PC-3 (cell line): ENCODE results near the gene MDGA2. TPM values are rescaled to one million over a fixed set of nuclear protein-coding genes. Genes with fewer than 3 reads are reported as not detected.
"Not testable (repeated sequence)": the region's sequence is repeated elsewhere in the genome, so short reads cannot be mapped to it uniquely, and the experiment has no call there.

Source experiments
- ATAC-seq: fragments of 200-7000 bp; cut with Tn5 transposase; 2 replicates; pipeline ENCODE4 v1.9.1; 2020; ENCODE audit warnings: mild to moderate bottlenecking, moderate library complexity
- BruUV-seq: library from RNA; stranded (reverse); fragments of 400-500 nt; replicated peaks from 2 replicates; lab custom pipeline; 2021; lab: Mats Ljungman, UMichigan
- CTCF ChIA-PET: fragments of 300-600 bp; sonication (Branson Sonifier 250); formaldehyde crosslinking; loops from one replicate; lab custom pipeline; 2022; ENCODE audit warnings: antibody characterized with exemption; lab: Charles Lee
- POLR2A ChIA-PET: fragments of 300-600 bp; sonication (Branson Sonifier 250); formaldehyde crosslinking; loops from one replicate; lab custom pipeline; 2022; ENCODE audit warnings: antibody characterized with exemption; ENCODE audit not compliant: unreplicated experiment; lab: Charles Lee
- DNase-seq: peaks from one replicate; pipeline ENCODE4 v3.0.0-alpha.2; 2015
- H2AFZ ChIP-seq: fragments of 300-600 bp; sonication (generic); 2 replicates; pipeline ENCODE4 v1.6.0; 2016; ENCODE audit warnings: antibody characterized with exemption, low read length
- H3F3A ChIP-seq: fragments of 300-600 bp; sonication (generic); one replicate; pipeline ENCODE4 v1.6.0; 2017; ENCODE audit warnings: antibody characterized with exemption, low read length, control low read depth, mild to moderate bottlenecking; ENCODE audit not compliant: unreplicated experiment
- H3K27ac ChIP-seq: fragments of 300-600 bp; sonication (generic); 2 replicates; pipeline ENCODE4 v1.5.1; 2016; ENCODE audit warnings: mild to moderate bottlenecking, low read length
- H3K27me3 ChIP-seq: fragments of 300-600 bp; sonication (generic); 2 replicates; pipeline ENCODE4 v1.6.1; 2016; ENCODE audit warnings: low read length, mixed read lengths
- H3K36me3 ChIP-seq: fragments of 300-600 bp; sonication (generic); 2 replicates; pipeline ENCODE4 v1.6.1; 2016; ENCODE audit warnings: low read depth, mixed run types, low read length, mixed read lengths
- H3K4me1 ChIP-seq: fragments of 300-600 bp; sonication (generic); 2 replicates; pipeline ENCODE4 v1.5.1; 2016; ENCODE audit warnings: low read length; ENCODE audit not compliant: insufficient read depth
- H3K4me2 ChIP-seq: fragments of 300-600 bp; sonication (generic); 2 replicates; pipeline ENCODE4 v1.6.0; 2016; ENCODE audit warnings: low read length
- H3K4me3 ChIP-seq: fragments of 300-600 bp; sonication (generic); 2 replicates; pipeline ENCODE4 v1.5.1; 2016; ENCODE audit warnings: mild to moderate bottlenecking, low read length, mixed read lengths
- H3K79me2 ChIP-seq: fragments of 300-600 bp; sonication (generic); 2 replicates; pipeline ENCODE4 v1.6.1; 2017; ENCODE audit warnings: low read length, mixed read lengths
- H3K9ac ChIP-seq: fragments of 300-600 bp; sonication (generic); 2 replicates; pipeline ENCODE4 v1.6.0; 2016; ENCODE audit warnings: mild to moderate bottlenecking, low read length
- H3K9me2 ChIP-seq: fragments of 300-600 bp; sonication (generic); replicated peaks from 2 replicates; pipeline ENCODE4 v1.6.1; 2016; ENCODE audit warnings: mixed run types, low read length, mixed read lengths
- H3K9me3 ChIP-seq: fragments of 300-600 bp; sonication (generic); 2 replicates; pipeline ENCODE4 v1.6.1; 2016; ENCODE audit warnings: low read length, mixed read lengths
- H4K20me1 ChIP-seq: fragments of 300-600 bp; sonication (generic); 2 replicates; pipeline ENCODE4 v1.6.1; 2016; ENCODE audit warnings: low read length, mixed read lengths
- CTCF ChIP-seq: fragments of 300-600 bp; sonication (generic); conservative IDR thresholded peaks from 2 replicates; pipeline ENCODE4 v1.5.1; 2017; ENCODE audit warnings: antibody characterized with exemption, low read depth, mild to moderate bottlenecking, low read length
- EZH2 ChIP-seq: fragments of 300-600 bp; sonication (generic); IDR thresholded peaks from one replicate; pipeline ENCODE4 v1.6.1; 2017; ENCODE audit warnings: antibody characterized with exemption, mild to moderate bottlenecking, low read length; ENCODE audit not compliant: unreplicated experiment
- EZH2phosphoT487 ChIP-seq: fragments of 300-600 bp; sonication (generic); IDR thresholded peaks from 2 replicates; pipeline ENCODE4 v1.6.1; 2018; ENCODE audit warnings: mild to moderate bottlenecking, antibody characterized with exemption, low read length, borderline replicate concordance
- intact Hi-C: fragments of 100-400 bp; cut with micrococcal nuclease; formaldehyde crosslinking; loops from 2 replicates; pipeline ENCODE4 v1.9.0; 2023
- total RNA-seq: library from RNA; depleted of rRNA; stranded (reverse); fragments of >200 nt; gene quantifications from 2 replicates; pipeline ENCODE4 v1.2.3, GENCODE V29; 2014

The MDGA2 gene
- total RNA-seq, 1 experiment from 2014 or later = 0.04 TPM

- intact Hi-C loops = no loop called here
- BruUV-seq = no TSS peak
- no peaks in the 10 kb centered on the region for H4K20me1 ChIP-seq
- H3K4me1 ChIP-seq = no peaks in the 10 kb centered on the region
- H3K9me2 ChIP-seq = no peaks in the 10 kb centered on the region
- H3K79me2 ChIP-seq = no peaks in the 10 kb centered on the region
- ChIA-PET CTCF (no interaction called here), POLR2A (no interaction called here)
- DNase-seq = no peak
- H3K4me3 ChIP-seq = no peak overlapping the region
- no peaks in the 10 kb centered on the region for H3K36me3 ChIP-seq
- H3K27ac ChIP-seq = no peak overlapping the region
- no peak overlapping the region for H3K4me2 ChIP-seq
- H3K9ac ChIP-seq = no peak overlapping the region
- no peaks in the 10 kb centered on the region for H3K9me3 ChIP-seq
- no peak overlapping the region for H2AFZ ChIP-seq
- no peak for TF ChIP-seq EZH2phosphoT487
- no peak for TF ChIP-seq EZH2
- no peak for TF ChIP-seq CTCF
- peaks cover 31% of the 10 kb centered on the region for H3K27me3 ChIP-seq
- no peak for ATAC-seq
- no peaks in the 10 kb centered on the region for H3F3A ChIP-seq
These were observed 391.1 kb downstream of the MDGA2 start for GRCh38 chr14:47284283-47284682.

GRCh38 chr14:47281761-47282160 lies 393.6 kb downstream of the MDGA2 start:
- H3K4me2 ChIP-seq, intact Hi-C loops: not testable (repeated sequence)

DNA sequence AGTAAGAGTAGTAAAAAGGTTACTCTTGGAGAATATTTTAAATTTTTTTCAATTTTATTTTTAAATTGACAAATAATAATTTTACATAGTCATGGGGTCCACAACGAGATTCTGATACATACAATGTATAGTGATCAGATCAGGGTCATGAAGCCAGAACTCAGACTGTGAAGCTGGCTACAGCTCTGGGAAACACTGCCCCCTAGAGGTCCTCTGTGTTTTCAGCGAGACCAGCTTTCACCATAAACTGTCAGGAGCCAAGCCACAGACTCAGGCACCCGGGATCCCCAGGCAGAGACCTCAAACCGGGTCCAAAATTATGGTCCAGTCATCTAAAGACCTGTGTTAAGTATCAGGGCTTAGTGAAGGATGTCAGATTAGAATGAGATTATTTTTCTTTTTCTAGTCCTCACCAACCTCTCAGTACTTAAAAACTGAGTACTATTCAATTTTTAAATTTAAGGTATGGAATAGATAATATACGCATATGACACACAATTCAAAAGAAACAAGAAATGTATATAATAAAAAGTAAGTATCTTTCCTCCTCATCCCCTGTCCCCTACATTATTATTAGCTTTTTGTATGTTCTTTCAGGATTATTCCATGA lies 397.1 kb downstream of the MDGA2 start:
- Histone ChIP-seq H3F3A (no peaks in the 10 kb centered on the region), H2AFZ (no peak overlapping the region), H3K4me3 (no peak overlapping the region), H3K4me1 (no peaks in the 10 kb centered on the region), H3K27me3 (peaks cover 21% of the 10 kb centered on the region), H3K9me3 (no peaks in the 10 kb centered on the region), H3K36me3 (no peaks in the 10 kb centered on the region), H3K4me2 (no peak overlapping the region), H3K9me2 (no peaks in the 10 kb centered on the region), H3K9ac (no peak overlapping the region), H4K20me1 (no peaks in the 10 kb centered on the region), H3K27ac (no peak overlapping the region), H3K79me2 (no peaks in the 10 kb centered on the region)
- ChIA-PET CTCF (interaction anchor here (0.5 kb wide), 1 partner anchor 23 kb away, joined by 3 read pairs; no protein-coding TSS in a partner anchor), POLR2A (no interaction called here)
- no peak for TF ChIP-seq EZH2
- no peak for TF ChIP-seq EZH2phosphoT487
- TF ChIP-seq CTCF = peak; percentile 78
- DNase-seq = peak; percentile 70
- intact Hi-C loops = loop anchor here (10.0 kb wide), 1 partner anchor 224 kb away; no protein-coding TSS in a partner anchor
- ATAC-seq = peak; percentile 64
- no TSS peak for BruUV-seq

More at GRCh38 chr14:47281761-47282160, 393.6 kb downstream of the MDGA2 start:
- H3K36me3 ChIP-seq, ATAC-seq, CTCF ChIA-PET, H2AFZ ChIP-seq, H3K27ac ChIP-seq, POLR2A ChIA-PET, H3K4me3 ChIP-seq, H3K4me1 ChIP-seq, H3K79me2 ChIP-seq, H3K9ac ChIP-seq, H4K20me1 ChIP-seq, H3K9me2 ChIP-seq, BruUV-seq, H3F3A ChIP-seq, H3K9me3 ChIP-seq, DNase-seq: not testable (repeated sequence)
- H3K27me3 ChIP-seq = peaks cover 25% of the 10 kb centered on the region
